Hepatic stellate cell (primary cell): ENCODE data around the gene ZNF615.
A peak's percentile ranks its signal among the peaks of the same experiment; 100 is the strongest.
"Not testable (repeated sequence)": the region's sequence is repeated elsewhere in the genome, so short reads cannot be mapped to it uniquely, and the experiment has no call there.

Experiments
- DNase-seq: peaks from one replicate; pipeline ENCODE4 v3.0.0; 2011; ENCODE audit warnings: low spot score

The ZNF615 gene

GRCh38 chr19:51980116-51980736, 27.8 kb downstream of the ZNF615 start:
- no peak for DNase-seq

GRCh38 chr19:51978882-51979281, 29.1 kb downstream of the ZNF615 start:
- no peak for DNase-seq

- no peak for DNase-seq
Measured at GRCh38 chr19:51977346-51977745, 30.7 kb downstream of the ZNF615 start.

GRCh38 chr19:51976852-51977251, 31.2 kb downstream of the ZNF615 start:
- DNase-seq, result no peak

- not testable (repeated sequence) for DNase-seq
Measured at GRCh38 chr19:51975787-51976186, 32.2 kb downstream of the ZNF615 start.

- no peak for DNase-seq
Measured at GRCh38 chr19:51971624-51972023, 36.4 kb downstream of the ZNF615 start.

- DNase-seq, result no peak
Measured at GRCh38 chr19:51970718-51971117, 37.3 kb downstream of the ZNF615 start.

GRCh38 chr19:51965583-51965982, 42.4 kb downstream of the ZNF615 start:
- no peak for DNase-seq

- not testable (repeated sequence) for DNase-seq
Measured at GRCh38 chr19:51960621-51961233, 47.3 kb downstream of the ZNF615 start.

GRCh38 chr19:51959791-51960190, 48.2 kb downstream of the ZNF615 start:
- DNase-seq, result peak; percentile 2

- not testable (repeated sequence) for DNase-seq
Measured at GRCh38 chr19:51957846-51958245, 50.2 kb downstream of the ZNF615 start.

GRCh38 chr19:51948975-51949374, 59.0 kb downstream of the ZNF615 start:
- DNase-seq, result peak; percentile 10

GRCh38 chr19:51946602-51947001, 61.4 kb downstream of the ZNF615 start:
- DNase-seq, result no peak

- no peak for DNase-seq
Measured at GRCh38 chr19:51944798-51945552, 63.0 kb downstream of the ZNF615 start.
